H9 (cell line): ENCODE results near the gene POMGNT1. TPM values are rescaled to one million over a fixed set of nuclear protein-coding genes. Genes with fewer than 3 reads are reported as not detected.

Experiments used
- DNase-seq: peaks from one replicate; pipeline ENCODE4 v3.0.0-alpha.2; 2017
- H2AFZ ChIP-seq: one replicate; pipeline ENCODE4 v1.6.1; 2013; ENCODE audit warnings: mild to moderate bottlenecking, low read length, control low read depth, moderate library complexity
- H2AK5ac ChIP-seq: 2 replicates; pipeline ENCODE4 v1.6.1; 2013; ENCODE audit warnings: low read length, control low read depth, mixed read lengths; ENCODE audit not compliant: insufficient read length
- H2BK120ac ChIP-seq: one replicate; pipeline ENCODE4 v1.6.1; 2013; ENCODE audit warnings: low read depth, mild to moderate bottlenecking, low read length, control low read depth, inconsistent platforms; ENCODE audit not compliant: poor library complexity, severe bottlenecking
- H2BK12ac ChIP-seq: 2 replicates; pipeline ENCODE4 v1.6.1; 2013; ENCODE audit warnings: low read length, control low read depth, mixed read lengths, low read depth; ENCODE audit not compliant: insufficient read length
- H2BK15ac ChIP-seq: 2 replicates; pipeline ENCODE4 v1.6.1; 2013; ENCODE audit warnings: low read depth, low read length, control low read depth
- H2BK20ac ChIP-seq: one replicate; pipeline ENCODE4 v1.6.1; 2013; ENCODE audit warnings: low read depth, mild to moderate bottlenecking, low read length, control low read depth, inconsistent platforms; ENCODE audit not compliant: poor library complexity, severe bottlenecking
- H2BK5ac ChIP-seq: 2 replicates; pipeline ENCODE4 v1.6.1; 2013; ENCODE audit warnings: low read length, control low read depth, mixed read lengths; ENCODE audit not compliant: insufficient read length
- H3K14ac ChIP-seq: 2 replicates; pipeline ENCODE4 v1.6.1; 2013; ENCODE audit warnings: low read length, control low read depth; ENCODE audit not compliant: insufficient read depth
- H3K18ac ChIP-seq: 2 replicates; pipeline ENCODE4 v1.6.1; 2013; ENCODE audit warnings: low read depth, mild to moderate bottlenecking, mixed read lengths, low read length, control low read depth; ENCODE audit not compliant: insufficient read length
- H3K23ac ChIP-seq: 2 replicates; pipeline ENCODE4 v1.6.1; 2013; ENCODE audit warnings: low read length, control low read depth, mixed read lengths, low read depth; ENCODE audit not compliant: insufficient read length
- H3K23me2 ChIP-seq: 2 replicates; pipeline ENCODE4 v1.6.1; 2013; ENCODE audit warnings: low read depth, mild to moderate bottlenecking, mixed read lengths, low read length, control low read depth; ENCODE audit not compliant: insufficient read length, poor library complexity, severe bottlenecking
- H3K27ac ChIP-seq: 2 replicates; pipeline ENCODE4 v1.5.1; 2013; ENCODE audit warnings: low read length, control low read depth, mixed read lengths, low read depth; ENCODE audit not compliant: insufficient read length
- H3K27me3 ChIP-seq: 2 replicates; pipeline ENCODE4 v1.6.1; 2013; ENCODE audit warnings: low read length, control low read depth, inconsistent platforms; ENCODE audit not compliant: insufficient read depth
- H3K4ac ChIP-seq: 2 replicates; pipeline ENCODE4 v1.6.1; 2013; ENCODE audit warnings: low read depth, mild to moderate bottlenecking, control low read depth, inconsistent platforms, low read length, moderate library complexity
- H3K4me1 ChIP-seq: 2 replicates; pipeline ENCODE4 v1.6.1; 2013; ENCODE audit warnings: low read length, control low read depth, inconsistent platforms; ENCODE audit not compliant: insufficient read depth
- H3K4me2 ChIP-seq: 2 replicates; pipeline ENCODE4 v1.6.1; 2013; ENCODE audit warnings: low read length, control low read depth, mixed read lengths; ENCODE audit not compliant: insufficient read length, insufficient read depth
- H3K56ac ChIP-seq: 2 replicates; pipeline ENCODE4 v1.6.1; 2013; ENCODE audit warnings: low read depth, mild to moderate bottlenecking, mixed read lengths, low read length, control low read depth; ENCODE audit not compliant: insufficient read length
- H3K79me1 ChIP-seq: 2 replicates; pipeline ENCODE4 v1.6.1; 2013; ENCODE audit warnings: low read depth, mild to moderate bottlenecking, moderate library complexity, low read length, control low read depth, inconsistent platforms; ENCODE audit not compliant: insufficient read depth, poor library complexity, severe bottlenecking
- H3K79me2 ChIP-seq: 2 replicates; pipeline ENCODE4 v1.6.1; 2013; ENCODE audit warnings: low read length, control low read depth, inconsistent platforms; ENCODE audit not compliant: insufficient read depth
- H3K9ac ChIP-seq: 2 replicates; pipeline ENCODE4 v1.6.1; 2013; ENCODE audit warnings: low read length, control low read depth, mixed read lengths; ENCODE audit not compliant: insufficient read length; ENCODE audit errors: extremely low read depth
- H3K9me3 ChIP-seq: one replicate; pipeline ENCODE4 v1.6.1; 2013; ENCODE audit warnings: low read depth, low read length, inconsistent platforms; ENCODE audit not compliant: control insufficient read depth
- H3T11ph ChIP-seq: one replicate; pipeline ENCODE4 v1.6.1; 2013; ENCODE audit warnings: mild to moderate bottlenecking, low read length, control low read depth, inconsistent platforms
- H4K20me1 ChIP-seq: one replicate; pipeline ENCODE4 v1.6.1; 2013; ENCODE audit not compliant: control insufficient read depth, insufficient read length, insufficient read depth
- H4K5ac ChIP-seq: 2 replicates; pipeline ENCODE4 v1.6.1; 2013; ENCODE audit warnings: low read depth, mild to moderate bottlenecking, mixed read lengths, low read length, control low read depth; ENCODE audit not compliant: insufficient read length
- H4K8ac ChIP-seq: replicated peaks from 2 replicates; pipeline ENCODE4 v1.6.1; 2013; ENCODE audit warnings: low read length, control low read depth, mixed read lengths, low read depth; ENCODE audit not compliant: insufficient read length
- H4K91ac ChIP-seq: 2 replicates; pipeline ENCODE4 v1.6.1; 2013; ENCODE audit warnings: low read depth, mild to moderate bottlenecking, moderate library complexity, mixed read lengths, low read length, control low read depth; ENCODE audit not compliant: insufficient read length
- H3K27ac Mint-ChIP-seq, 3 experiments: 2 replicates in 2 of 3; 3 replicates in 1 of 3; pipeline ENCODE4 v1.8.0; 2020 to 2021; ENCODE audit warnings: mixed read lengths in 3 of 3, mild to moderate bottlenecking in 1 of 3, moderate library complexity in 1 of 3
- H3K27me3 Mint-ChIP-seq: 2 replicates; pipeline ENCODE4 v1.8.0; 2021; ENCODE audit warnings: low read depth, mild to moderate bottlenecking, moderate library complexity, mixed read lengths
- H3K36me3 Mint-ChIP-seq, 3 experiments: 2 replicates in 2 of 3; 3 replicates in 1 of 3; pipeline ENCODE4 v1.8.0; 2020 to 2021; ENCODE audit warnings: low read depth in 3 of 3, mixed read lengths in 3 of 3; ENCODE audit not compliant: insufficient read depth in 1 of 3
- H3K4me1 Mint-ChIP-seq, 2 experiments: 2 replicates each; pipeline ENCODE4 v1.8.0; 2020; ENCODE audit warnings: mixed read lengths in 2 of 2
- H3K4me3 Mint-ChIP-seq, 2 experiments: 2 replicates in 1 of 2; 3 replicates in 1 of 2; pipeline ENCODE4 v1.8.0; 2020 to 2021; ENCODE audit warnings: mild to moderate bottlenecking in 2 of 2, mixed read lengths in 2 of 2, moderate library complexity in 1 of 2
- H3K9me3 Mint-ChIP-seq, 2 experiments: 2 replicates in 1 of 2; 3 replicates in 1 of 2; pipeline ENCODE4 v1.8.0; 2020; ENCODE audit warnings: mild to moderate bottlenecking in 2 of 2, mixed read lengths in 2 of 2, moderate library complexity in 1 of 2
- CTCF ChIP-seq: fragments of 200-600 bp; sonication (generic); conservative IDR thresholded peaks from 3 replicates; pipeline ENCODE4 v1.8.0; 2021; ENCODE audit warnings: antibody characterized with exemption, mild to moderate bottlenecking
- WGBS: extraction: QIAGEN DNeasy Blood & Tissue Kit; methylation state at CpG from one replicate; pipeline ENCODE4 v1.1.7; 2013; ENCODE audit warnings: missing lambda C conversion rate, low lambda C conversion rate, mixed read lengths; ENCODE audit not compliant: insufficient read length; ENCODE audit errors: extremely low coverage; 5-methylcytosine and 5-hydroxymethylcytosine counted together
- total RNA-seq: library from RNA; stranded (reverse); gene quantifications from 2 replicates; pipeline ENCODE4 v1.2.1, GENCODE V29; 2021

POMGNT1 gene
- total RNA-seq, 1 experiment from 2014 or later: 62.6 TPM

DNA sequence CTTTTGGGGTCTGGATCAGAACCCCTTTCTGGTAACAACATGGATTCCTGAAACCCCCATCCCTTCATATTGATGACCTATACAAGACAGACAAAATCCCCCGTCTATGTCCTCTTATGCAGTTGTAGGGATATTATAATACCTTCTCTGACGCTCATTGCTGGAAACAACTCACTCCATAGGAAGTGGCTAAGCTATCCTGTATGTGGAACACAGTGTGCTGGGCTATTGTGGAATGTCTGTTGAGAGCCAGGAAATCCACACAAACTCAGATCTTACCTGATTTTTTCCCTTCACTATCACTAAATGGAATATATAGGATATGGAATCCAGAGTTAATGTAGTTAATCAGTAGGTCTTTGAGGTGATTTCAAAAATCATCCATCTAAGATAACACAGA lies 48.1 kb downstream of the POMGNT1 start:
- H3K27ac Mint-ChIP-seq: no peak overlapping the region
- no peak overlapping the region for H3T11ph ChIP-seq
- no peak overlapping the region for H3K56ac ChIP-seq
- H3K23me2 ChIP-seq: no peaks in the 10 kb centered on the region
- no peak overlapping the region for H2BK20ac ChIP-seq
- no peaks in the 10 kb centered on the region for H3K27me3 ChIP-seq
- H3K4me1 Mint-ChIP-seq: peaks cover 7 to 11% of the 10 kb centered on the region in 2 experiments
- H4K8ac ChIP-seq: no peak overlapping the region
- H3K4me3 Mint-ChIP-seq: no peak overlapping the region
- H2AFZ ChIP-seq: no peak overlapping the region
- no peak overlapping the region for H2BK120ac ChIP-seq
- H3K18ac ChIP-seq: no peak overlapping the region
- H3K9ac ChIP-seq: no peak overlapping the region
- no peak overlapping the region for H4K5ac ChIP-seq
- no CpG with 5 or more reads among the region's 2 CpGs for WGBS
- no peaks in the 10 kb centered on the region for H3K9me3 ChIP-seq
- H3K14ac ChIP-seq: no peak overlapping the region
- H3K4me1 ChIP-seq: no peaks in the 10 kb centered on the region; the same call in 1 of the 2 replicates
- no peak overlapping the region for H2AK5ac ChIP-seq
- no peaks in the 10 kb centered on the region for H4K20me1 ChIP-seq
- no peak overlapping the region for H3K4ac ChIP-seq
- no peak overlapping the region for H3K23ac ChIP-seq
- no peaks in the 10 kb centered on the region; a peak in 1 of 7 replicates for H3K36me3 Mint-ChIP-seq
- H2BK5ac ChIP-seq: no peak overlapping the region
- no peaks in the 10 kb centered on the region for H3K79me2 ChIP-seq
- H2BK12ac ChIP-seq: no peak overlapping the region
- H3K9me3 Mint-ChIP-seq: no peaks in the 10 kb centered on the region; a peak in 1 of 5 replicates
- DNase-seq: no peak
- no peaks in the 10 kb centered on the region for H3K79me1 ChIP-seq
- no peak overlapping the region for H4K91ac ChIP-seq
- H3K4me2 ChIP-seq: no peak overlapping the region
- no peak for TF ChIP-seq CTCF
- H3K27me3 Mint-ChIP-seq: no peaks in the 10 kb centered on the region; the same call in none of the 2 replicates
- no peak overlapping the region for H3K27ac ChIP-seq
- no peak overlapping the region for H2BK15ac ChIP-seq
